K562 (cell line): ENCODE data around the gene SLC24A3. TPM values are rescaled to one million over a fixed set of nuclear protein-coding genes. Genes with fewer than 3 reads are reported as not detected.

Experiments used
- ATAC-seq: fragments of 200-7000 bp; cut with Tn5 transposase; 3 replicates; pipeline ENCODE4 v1.9.1; 2020; ENCODE audit warnings: moderate library complexity
- BruUV-seq: library from RNA; stranded (reverse); fragments of 400-500 nt; replicated peaks from 2 replicates; lab custom pipeline; 2021; lab: Mats Ljungman, UMichigan
- CTCF ChIA-PET: fragments of 300-600 bp; formaldehyde crosslinking; extraction: SDS; loops from one replicate; lab custom pipeline; 2021; ENCODE audit warnings: low intra/inter-chr PET ratio; lab: Yijun Ruan, JAX
- POLR2A ChIA-PET: fragments of 300-600, 350-650 bp; sonication (Branson Sonifier 250); formaldehyde crosslinking; extraction: SDS; loops from one replicate; lab custom pipeline; 2021; ENCODE audit warnings: antibody characterized with exemption, inconsistent platforms; lab: Yijun Ruan, JAX
- DNase-seq, 4 experiments: peaks; one replicate each; pipeline versions ENCODE4 v3.0.0 to v3.0.0-alpha.2; 2011 to 2018; ENCODE audit warnings: low spot score in 3 of 4, mixed read lengths in 3 of 4; ENCODE audit errors: extremely low read depth in 1 of 4
- FAIRE-seq: peaks from 2 replicates; lab custom pipeline; 2011; peaks lifted over from hg19 to GRCh38; lab: Jason Lieb, UNC
- H2AFZ ChIP-seq: 2 replicates; pipeline ENCODE4 v1.6.0; 2011; ENCODE audit warnings: low read depth, low read length, control low read depth, inconsistent platforms
- H3K27ac ChIP-seq: fragments of 200-600 bp; 3 replicates; pipeline ENCODE4 v1.8.0; 2011; ENCODE audit warnings: low read depth, mild to moderate bottlenecking, control low read depth, inconsistent platforms, low read length, moderate library complexity, mixed read lengths; ENCODE audit errors: extremely low read depth
- H3K27me3 ChIP-seq, 2 experiments: fragments of 300-600 bp in 1 of 2; 2 replicates in 1 of 2; 3 replicates in 1 of 2; pipeline versions ENCODE4 v1.6.0 to v1.8.0; 2011; ENCODE audit warnings: inconsistent platforms in 2 of 2, low read length in 2 of 2, mild to moderate bottlenecking in 1 of 2, mixed read lengths in 1 of 2, moderate library complexity in 1 of 2; ENCODE audit not compliant: control insufficient read depth in 2 of 2, insufficient read depth in 2 of 2
- H3K36me3 ChIP-seq: fragments of 300-600 bp; 3 replicates; pipeline ENCODE4 v1.8.0; 2011; ENCODE audit warnings: mild to moderate bottlenecking, low read length, inconsistent platforms; ENCODE audit not compliant: control insufficient read depth, insufficient read depth
- H3K4me1 ChIP-seq, 2 experiments: fragments of 200-600 bp in 1 of 2; replicated peaks in 1 of 2; 2 replicates in 1 of 2; 3 replicates in 1 of 2; pipeline versions ENCODE4 v1.5.1 to v1.8.0; 2011; ENCODE audit warnings: inconsistent platforms in 2 of 2, low read length in 2 of 2, mild to moderate bottlenecking in 1 of 2, mixed read lengths in 1 of 2, moderate library complexity in 1 of 2; ENCODE audit not compliant: control insufficient read depth in 2 of 2, insufficient read depth in 2 of 2
- H3K4me2 ChIP-seq: 2 replicates; pipeline ENCODE4 v1.6.1; 2011; ENCODE audit warnings: low read length, control low read depth, inconsistent platforms, mixed read lengths; ENCODE audit not compliant: insufficient read depth
- H3K4me3 ChIP-seq: fragments of 200-600 bp; sonication (generic), shearing (Covaris generic); 2 replicates; pipeline ENCODE4 v1.5.1; 2016; ENCODE audit warnings: control low read depth, inconsistent platforms
- H3K79me2 ChIP-seq: fragments of 200-600 bp; 3 replicates; pipeline ENCODE4 v1.8.0; 2011; ENCODE audit warnings: low read length, inconsistent platforms; ENCODE audit not compliant: control insufficient read depth, insufficient read depth
- H3K9ac ChIP-seq, 2 experiments: 2 replicates each; pipeline versions ENCODE4 v1.6.0 to v1.6.1; 2011; ENCODE audit warnings: low read depth in 2 of 2, low read length in 2 of 2, control low read depth in 1 of 2, inconsistent platforms in 1 of 2, mild to moderate bottlenecking in 1 of 2, mixed read lengths in 1 of 2; ENCODE audit not compliant: insufficient read depth in 1 of 2
- H3K9me1 ChIP-seq: one replicate; pipeline ENCODE4 v1.6.0; 2011; ENCODE audit warnings: inconsistent platforms, mild to moderate bottlenecking, low read length, moderate library complexity; ENCODE audit not compliant: control insufficient read depth, insufficient read depth
- H3K9me3 ChIP-seq: replicated peaks from 2 replicates; pipeline ENCODE4 v1.5.1; 2011; ENCODE audit warnings: low read depth, low read length, inconsistent platforms; ENCODE audit not compliant: control insufficient read depth, insufficient read depth
- H4K20me1 ChIP-seq: replicated peaks from 2 replicates; pipeline ENCODE4 v1.6.1; 2011; ENCODE audit warnings: low read length, inconsistent platforms, mixed read lengths; ENCODE audit not compliant: control insufficient read depth, insufficient read depth
- ARNT ChIP-seq, 2 experiments: fragments of 450-650 bp; IDR thresholded peaks; 2 replicates each; pipeline ENCODE4 v1.6.1; 2016; ENCODE audit warnings: mild to moderate bottlenecking in 1 of 2
- BCOR ChIP-seq: fragments of 450-650 bp; IDR thresholded peaks from 2 replicates; pipeline ENCODE4 v1.6.1; 2016
- CCAR2 ChIP-seq: fragments of 200-400 bp; formaldehyde crosslinking; IDR thresholded peaks from 2 replicates; pipeline ENCODE4 v1.6.1; 2017; ENCODE audit warnings: mild to moderate bottlenecking, low read depth, low read length
- CHAMP1 ChIP-seq: fragments of 450-650 bp; IDR thresholded peaks from 2 replicates; pipeline ENCODE4 v1.6.1; 2016; ENCODE audit warnings: mild to moderate bottlenecking
- KHSRP ChIP-seq: fragments of 450-650 bp; IDR thresholded peaks from 2 replicates; pipeline ENCODE4 v1.6.1; 2017
- MAX ChIP-seq: sonication (generic); formaldehyde crosslinking; IDR thresholded peaks from 2 replicates; pipeline ENCODE4 v1.9.0; 2022; ENCODE audit warnings: mild to moderate bottlenecking, missing genetic modification reagents
- SMAD4 ChIP-seq: fragments of 250-450 bp; sonication (Bioruptor Pico); conservative IDR thresholded peaks from 2 replicates; pipeline ENCODE4 v1.8.0; 2021; ENCODE audit warnings: inconsistent platforms, mild to moderate bottlenecking, moderate library complexity
- SRSF3 ChIP-seq: fragments of 200-400 bp; formaldehyde crosslinking; IDR thresholded peaks from 2 replicates; pipeline ENCODE4 v1.6.1; 2016; ENCODE audit warnings: mild to moderate bottlenecking, low read length, moderate library complexity; ENCODE audit not compliant: insufficient read depth
- STAT5A ChIP-seq: IDR thresholded peaks from 2 replicates; pipeline ENCODE4 v1.6.1; 2012; ENCODE audit warnings: low read length, inconsistent platforms, borderline replicate concordance
- ZBTB43 ChIP-seq: sonication (generic); formaldehyde crosslinking; IDR thresholded peaks from 2 replicates; pipeline ENCODE4 v1.8.0; 2023; ENCODE audit warnings: mild to moderate bottlenecking, missing genetic modification reagents
- WGBS: fragments of 100-300 bp; shearing (Covaris generic); methylation state at CpG from one replicate; pipeline ENCODE4 v1.1.6; 2016; ENCODE audit warnings: low coverage, mixed read lengths; ENCODE audit not compliant: insufficient coverage; ENCODE audit errors: missing lambda C conversion rate; 5-methylcytosine and 5-hydroxymethylcytosine counted together
- in situ Hi-C: fragments of 300-500 bp; cut with MboI; formaldehyde crosslinking; loops from 4 replicates; pipeline ENCODE4 v1.15.0; 2018; ENCODE audit warnings: inconsistent platforms, mixed read lengths
- intact Hi-C: fragments of 100-400 bp; cut with micrococcal nuclease; formaldehyde crosslinking; loops from 2 replicates; pipeline ENCODE4 v1.14.2; 2022
- polyA plus RNA-seq, 8 experiments: library from polyadenylated mRNA; depleted of rRNA in 4 of 8; stranded (reverse) in 5 of 8; unstranded in 3 of 8; fragments of >200 nt; fragmentation: Nextera tagmentation in 2 of 8; fragmentation: Illumina TruSeq in 1 of 8; extraction: Ambion mirVana in 2 of 8; extraction: Trizol in 1 of 8; gene quantifications; 2 replicates each; pipeline versions ENCODE4 v1.2.1 to v1.2.3, GENCODE V29; 2011 to 2014; ENCODE audit warnings: inconsistent platforms in 1 of 8, missing spikeins in 1 of 8
- total RNA-seq, 7 experiments: library from RNA; depleted of rRNA in 6 of 7; stranded (reverse); fragments of >200 nt in 6 of 7; fragmentation: Illumina TruSeq in 2 of 7; extraction: Trizol in 2 of 7; gene quantifications; 2 replicates each; pipeline versions ENCODE4 v1.2.1 to v1.2.3, GENCODE V29; 2011 to 2021; ENCODE audit warnings: low replicate concordance in 1 of 7

Gene SLC24A3
- total and polyA plus RNA-seq, 9 of the 15 experiments (the other 6 are each of a cell fraction or from before 2014, with no cell fraction given) = not detected

- H3K9me3 ChIP-seq = no peaks in the 10 kb centered on the region
- in situ Hi-C loops (no loop called here), intact Hi-C loops (no loop called here)
- no peak overlapping the region for H3K4me2 ChIP-seq
- peaks cover 0 to 9% of the 10 kb centered on the region in 2 experiments; a peak in 1 of 5 replicates for H3K4me1 ChIP-seq
- TF ChIP-seq CCAR2 (no peak), SRSF3 (no peak), STAT5A (no peak), SMAD4 (CRISPR knock-in tag) (no peak), CHAMP1 (no peak), KHSRP (no peak), MAX (CRISPR knock-in tag) (no peak), BCOR (no peak), ZBTB43 (no peak), ARNT (IDR thresholded peaks at IDR 0.05) (no peak)
- H3K27ac ChIP-seq = no peak overlapping the region
- no peaks in the 10 kb centered on the region for H3K9me1 ChIP-seq
- H3K4me3 ChIP-seq = no peak overlapping the region
- no peak for FAIRE-seq
- ATAC-seq = no peak
- ChIA-PET CTCF (no interaction called here), POLR2A (no interaction called here)
- H4K20me1 ChIP-seq = no peaks in the 10 kb centered on the region
- no peaks in the 10 kb centered on the region for H3K36me3 ChIP-seq
- no peak overlapping the region for H3K9ac ChIP-seq
- BruUV-seq = no TSS peak
- H2AFZ ChIP-seq = no peak overlapping the region
- no peaks in the 10 kb centered on the region for H3K79me2 ChIP-seq
- H3K27me3 ChIP-seq = peaks cover 0 to 9% of the 10 kb centered on the region in 2 experiments; a peak in 2 of 5 replicates
- 11% methylated on average over 12 of the region's 45 CpGs for WGBS
- DNase-seq = peak in 2 of 4 experiments; percentile 7
Observed at GRCh38 chr20:19757487-19758132, 545.2 kb downstream of the SLC24A3 start.
